ENCODE results near the gene FSD1. TPM values are rescaled to one million over a fixed set of nuclear protein-coding genes. Genes with fewer than 3 reads are reported as not detected.

FSD1 gene
- total and polyA plus RNA-seq, 10 of the 15 experiments (the other 5 are each of a cell fraction or from before 2014, with no cell fraction given), result 0.15 to 5.1 (median 4.0) TPM; not detected in 1

GRCh38 chr19:4363571-4364304, 59.3 kb downstream of the FSD1 start:
- Histone ChIP-seq H3K27me3 (replicated peaks in 1 of 2; ENCODE audit: control insufficient read depth in 2 of 2, insufficient read depth in 2 of 2, low read length in 1 of 2) (no peaks in the 10 kb centered on the region), H3K27ac (ENCODE audit: control insufficient read depth, insufficient read depth) (no peak overlapping the region), H3K4me2 (ENCODE audit: control insufficient read depth, insufficient read depth) (no peak overlapping the region), H3K9me3 (replicated peaks; ENCODE audit: control insufficient read depth, insufficient read depth, low read length) (no peaks in the 10 kb centered on the region), H3K36me3 (ENCODE audit: control insufficient read depth in 2 of 2, insufficient read depth in 2 of 2, low read length in 1 of 2) (peaks cover 22 to 62% of the 10 kb centered on the region in 2 experiments; a peak in 3 of 4 replicates), H4K20me1 (ENCODE audit: control insufficient read depth, insufficient read depth) (no peaks in the 10 kb centered on the region), H3K79me2 (ENCODE audit: control insufficient read depth, insufficient read depth, low read length) (peaks cover 11% of the 10 kb centered on the region), H3K4me3 (no peak overlapping the region), H3K9ac (ENCODE audit: control insufficient read depth, insufficient read depth, low read length) (no peak overlapping the region), H2AFZ (ENCODE audit: control insufficient read depth, low read depth, low read length) (no peak overlapping the region), H3K4me1 (ENCODE audit: control insufficient read depth, insufficient read depth, low read length) (peaks cover 8% of the 10 kb centered on the region)
- no TSS peak for BruUV-seq (replicated peaks)
- ATAC-seq (no peak), DNase-seq (ENCODE audit: low read depth, low spot score) (no peak), FAIRE-seq (no peak)
- ChIA-PET CTCF (interaction anchor here (0.6 to 1.7 kb wide), 4 partner anchors 11 to 92 kb away, joined by 3 to 4 read pairs (median 3); partner anchors contain the start of gene CHAF1A), RAD21 (ENCODE audit: unreplicated experiment) (no interaction called here), SMC1A (ENCODE audit: uncharacterized antibody, unreplicated experiment) (no interaction called here), POLR2A (no interaction called here)
- WGBS (ENCODE audit: insufficient coverage, insufficient replicate concordance, low lambda C conversion rate, missing lambda C conversion rate), result 86% methylated on average over 26 of the region's 26 CpGs
- in situ Hi-C loops (cut with MboI) (no loop called here), intact Hi-C loops (cut with micrococcal nuclease; ENCODE audit: unreplicated experiment) (no loop called here)
- TF ChIP-seq MYC (IDR thresholded peaks at IDR 0.05; ENCODE audit: insufficient read depth, insufficient read length, insufficient replicate concordance, low read length, severe bottlenecking) (no peak), CREB1 (IDR thresholded peaks at IDR 0.05; ENCODE audit: low read depth) (no peak), ATF7 (IDR thresholded peaks at IDR 0.05; ENCODE audit: low read depth) (no peak), SPI1 (IDR thresholded peaks at IDR 0.05; ENCODE audit: borderline replicate concordance, insufficient read depth, low read depth, low read length) (no peak), HDGF (IDR thresholded peaks at IDR 0.05) (no peak), STAT1 (conservative IDR thresholded peaks at IDR 0.05) (no peak), YBX1 (IDR thresholded peaks at IDR 0.05) (no peak), IRF3 (IDR thresholded peaks at IDR 0.05) (no peak), CHD4 (IDR thresholded peaks at IDR 0.05) (no peak), HDAC2 (IDR thresholded peaks at IDR 0.05) (no peak), RAD21 (IDR thresholded peaks at IDR 0.05; ENCODE audit: insufficient read depth, low read depth, low read length) (no peak), FOS (IDR thresholded peaks at IDR 0.05; ENCODE audit: borderline replicate concordance, extremely low read depth, insufficient read length) (no peak), MEF2A (IDR thresholded peaks at IDR 0.05; ENCODE audit: insufficient read depth, low read depth, low read length) (no peak), SMARCA5 (IDR thresholded peaks at IDR 0.05) (no peak), PBX3 (IDR thresholded peaks at IDR 0.05; ENCODE audit: insufficient replicate concordance, low read depth, low read length) (no peak), CREM (IDR thresholded peaks at IDR 0.05; ENCODE audit: low read depth) (no peak), ZNF384 (IDR thresholded peaks at IDR 0.05; ENCODE audit: borderline replicate concordance, low read depth, low read length) (no peak)
- TF ChIP-seq, protein P1, sequence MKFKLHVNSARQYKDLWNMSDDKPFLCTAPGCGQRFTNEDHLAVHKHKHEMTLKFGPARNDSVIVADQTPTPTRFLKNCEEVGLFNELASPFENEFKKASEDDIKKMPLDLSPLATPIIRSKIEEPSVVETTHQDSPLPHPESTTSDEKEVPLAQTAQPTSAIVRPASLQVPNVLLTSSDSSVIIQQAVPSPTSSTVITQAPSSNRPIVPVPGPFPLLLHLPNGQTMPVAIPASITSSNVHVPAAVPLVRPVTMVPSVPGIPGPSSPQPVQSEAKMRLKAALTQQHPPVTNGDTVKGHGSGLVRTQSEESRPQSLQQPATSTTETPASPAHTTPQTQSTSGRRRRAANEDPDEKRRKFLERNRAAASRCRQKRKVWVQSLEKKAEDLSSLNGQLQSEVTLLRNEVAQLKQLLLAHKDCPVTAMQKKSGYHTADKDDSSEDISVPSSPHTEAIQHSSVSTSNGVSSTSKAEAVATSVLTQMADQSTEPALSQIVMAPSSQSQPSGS (IDR thresholded peaks at IDR 0.05; ENCODE audit: low read length), result no peak
- TF ChIP-seq, protein P2, sequence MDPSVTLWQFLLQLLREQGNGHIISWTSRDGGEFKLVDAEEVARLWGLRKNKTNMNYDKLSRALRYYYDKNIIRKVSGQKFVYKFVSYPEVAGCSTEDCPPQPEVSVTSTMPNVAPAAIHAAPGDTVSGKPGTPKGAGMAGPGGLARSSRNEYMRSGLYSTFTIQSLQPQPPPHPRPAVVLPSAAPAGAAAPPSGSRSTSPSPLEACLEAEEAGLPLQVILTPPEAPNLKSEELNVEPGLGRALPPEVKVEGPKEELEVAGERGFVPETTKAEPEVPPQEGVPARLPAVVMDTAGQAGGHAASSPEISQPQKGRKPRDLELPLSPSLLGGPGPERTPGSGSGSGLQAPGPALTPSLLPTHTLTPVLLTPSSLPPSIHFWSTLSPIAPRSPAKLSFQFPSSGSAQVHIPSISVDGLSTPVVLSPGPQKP (IDR thresholded peaks at IDR 0.05; ENCODE audit: low read depth, low read length), result no peak
